Keratinocyte (primary cell): Measurements from ENCODE around the gene KIAA0825. TPM values are rescaled to one million over a fixed set of nuclear protein-coding genes. Genes with fewer than 3 reads are reported as not detected.

Experiments used
- DNase-seq: peaks from one replicate; pipeline ENCODE4 v3.0.0-alpha.2; 2011; ENCODE audit warnings: low read depth, missing footprints, low spot score
- FAIRE-seq: peaks from 2 replicates; lab custom pipeline; 2011; peaks lifted over from hg19 to GRCh38; lab: Jason Lieb, UNC
- H2AFZ ChIP-seq: 2 replicates; pipeline ENCODE4 v1.6.0; 2012; ENCODE audit warnings: low read length, control low read depth, inconsistent platforms; ENCODE audit not compliant: control insufficient read depth
- H3K27ac ChIP-seq: 2 replicates; pipeline ENCODE4 v1.5.1; 2011; ENCODE audit warnings: low read length; ENCODE audit not compliant: control insufficient read depth, insufficient read depth
- H3K27me3 ChIP-seq: 3 replicates; pipeline ENCODE4 v1.6.0; 2011; ENCODE audit warnings: low read length; ENCODE audit not compliant: control insufficient read depth, insufficient read depth; ENCODE audit errors: extremely low read depth
- H3K36me3 ChIP-seq, 2 experiments: 2 replicates in 1 of 2; 3 replicates in 1 of 2; pipeline ENCODE4 v1.5.1; 2011; ENCODE audit warnings: low read length in 2 of 2, mild to moderate bottlenecking in 1 of 2; ENCODE audit not compliant: control insufficient read depth in 2 of 2, insufficient read depth in 2 of 2; ENCODE audit errors: extremely low read depth in 1 of 2
- H3K4me1 ChIP-seq: 3 replicates; pipeline ENCODE4 v1.5.1; 2011; ENCODE audit warnings: low read length; ENCODE audit not compliant: control insufficient read depth, insufficient read depth; ENCODE audit errors: extremely low read depth
- H3K4me2 ChIP-seq: 3 replicates; pipeline ENCODE4 v1.6.0; 2011; ENCODE audit warnings: low read depth, low read length; ENCODE audit not compliant: control insufficient read depth, insufficient read depth; ENCODE audit errors: extremely low read depth
- H3K4me3 ChIP-seq, 3 experiments: fragments of 200-600 bp in 1 of 3; sonication (generic) in 1 of 3; 2 replicates in 2 of 3; 3 replicates in 1 of 3; pipeline ENCODE4 v1.5.1; 2011 to 2016; ENCODE audit warnings: low read length in 3 of 3, mild to moderate bottlenecking in 3 of 3, control low read depth in 2 of 3, inconsistent platforms in 1 of 3, low read depth in 1 of 3, mixed read lengths in 1 of 3, mixed run types in 1 of 3, moderate library complexity in 1 of 3; ENCODE audit not compliant: control insufficient read depth in 2 of 3, insufficient read depth in 2 of 3; ENCODE audit errors: extremely low read depth in 1 of 3
- H3K79me2 ChIP-seq: 2 replicates; pipeline ENCODE4 v1.6.0; 2012; ENCODE audit warnings: low read length; ENCODE audit not compliant: control insufficient read depth, insufficient read depth
- H3K9ac ChIP-seq: 3 replicates; pipeline ENCODE4 v1.6.0; 2011; ENCODE audit warnings: low read length; ENCODE audit not compliant: control insufficient read depth, insufficient read depth; ENCODE audit errors: extremely low read depth
- H3K9me1 ChIP-seq: 3 replicates; pipeline ENCODE4 v1.6.0; 2011; ENCODE audit warnings: low read length; ENCODE audit not compliant: control insufficient read depth, insufficient read depth; ENCODE audit errors: extremely low read depth
- H3K9me3 ChIP-seq: 2 replicates; pipeline ENCODE4 v1.5.1; 2012; ENCODE audit warnings: low read depth, low read length; ENCODE audit not compliant: control insufficient read depth
- H4K20me1 ChIP-seq: 3 replicates; pipeline ENCODE4 v1.6.0; 2011; ENCODE audit warnings: low read length; ENCODE audit not compliant: control insufficient read depth, insufficient read depth; ENCODE audit errors: extremely low read depth
- EZH2 ChIP-seq: IDR thresholded peaks from one replicate; pipeline ENCODE4 v1.6.1; 2012; ENCODE audit warnings: inconsistent platforms, mild to moderate bottlenecking, low read length, moderate library complexity
- dilution Hi-C: fragments of 300-500 bp; cut with MboI; formaldehyde crosslinking; loops from one replicate; pipeline ENCODE4 v1.7.0; 2020; ENCODE audit warnings: low sequenced_read_pairs; ENCODE audit not compliant: extremely low pct_ligation_motif_present
- polyA plus RNA-seq, 5 experiments: library from polyadenylated mRNA; depleted of rRNA in 3 of 5; stranded (reverse) in 3 of 5; stranded (forward) in 1 of 5; unstranded in 1 of 5; fragments of >200 nt; gene quantifications; 1 replicate in 1 of 5; 2 replicates in 3 of 5; 3 replicates in 1 of 5; pipeline versions ENCODE4 v1.2.1 to v1.2.3, GENCODE V29; 2011 to 2012; ENCODE audit warnings: missing spikeins in 2 of 5, low read depth in 1 of 5, low replicate concordance in 1 of 5
- TF ChIP-seq, protein P1 (sequence below), 3 experiments: IDR thresholded peaks in 1 of 3; conservative IDR thresholded peaks in 1 of 3; optimal IDR thresholded peaks in 1 of 3; 2 replicates in 2 of 3; 3 replicates in 1 of 3; pipeline versions ENCODE3 to v1.5.1; 2011; ENCODE audit warnings: low read length in 3 of 3, mild to moderate bottlenecking in 3 of 3, moderate library complexity in 2 of 3, control low read depth in 1 of 3, inconsistent platforms in 1 of 3; ENCODE audit not compliant: insufficient read depth in 2 of 3; ENCODE audit errors: extremely low read depth in 1 of 3

The KIAA0825 gene
- polyA plus RNA-seq, 1 donor (not counting 4 experiments of a cell fraction or from before 2014, with no cell fraction given) = 1.2 TPM

DNA sequence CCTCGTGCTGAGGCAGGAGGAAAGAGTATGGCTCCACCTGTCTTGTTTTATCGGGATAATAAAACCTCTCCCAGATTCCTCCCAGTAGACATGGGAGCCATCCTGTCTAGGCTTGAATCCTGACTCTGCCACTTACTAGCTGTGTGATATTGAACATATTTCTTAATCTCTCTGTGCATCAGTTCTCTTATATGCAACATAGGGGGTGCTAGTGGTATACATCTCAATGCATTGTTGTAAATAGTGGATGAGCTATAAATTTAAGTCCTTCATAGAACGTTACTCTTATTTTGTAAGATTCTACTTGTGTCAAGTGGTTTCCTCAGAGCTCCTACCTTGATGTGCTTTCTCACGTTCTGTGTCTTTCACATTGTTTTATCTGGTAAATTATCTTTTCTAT, 459.3 kb downstream of the KIAA0825 start:
- H3K36me3 ChIP-seq = no peaks in the 10 kb centered on the region
- no peaks in the 10 kb centered on the region for H3K79me2 ChIP-seq
- no peaks in the 10 kb centered on the region for H3K4me1 ChIP-seq
- no peak overlapping the region for H3K9ac ChIP-seq
- no peak overlapping the region for H2AFZ ChIP-seq
- no peak for FAIRE-seq
- no peaks in the 10 kb centered on the region for H3K9me1 ChIP-seq
- dilution Hi-C loops = no loop called here
- H3K9me3 ChIP-seq = no peaks in the 10 kb centered on the region
- DNase-seq = no peak
- no peak overlapping the region for H3K4me3 ChIP-seq
- no peak overlapping the region for H3K27ac ChIP-seq
- H3K4me2 ChIP-seq = no peak overlapping the region
- no peaks in the 10 kb centered on the region for H4K20me1 ChIP-seq
- H3K27me3 ChIP-seq = no peaks in the 10 kb centered on the region
- TF ChIP-seq, protein P1, sequence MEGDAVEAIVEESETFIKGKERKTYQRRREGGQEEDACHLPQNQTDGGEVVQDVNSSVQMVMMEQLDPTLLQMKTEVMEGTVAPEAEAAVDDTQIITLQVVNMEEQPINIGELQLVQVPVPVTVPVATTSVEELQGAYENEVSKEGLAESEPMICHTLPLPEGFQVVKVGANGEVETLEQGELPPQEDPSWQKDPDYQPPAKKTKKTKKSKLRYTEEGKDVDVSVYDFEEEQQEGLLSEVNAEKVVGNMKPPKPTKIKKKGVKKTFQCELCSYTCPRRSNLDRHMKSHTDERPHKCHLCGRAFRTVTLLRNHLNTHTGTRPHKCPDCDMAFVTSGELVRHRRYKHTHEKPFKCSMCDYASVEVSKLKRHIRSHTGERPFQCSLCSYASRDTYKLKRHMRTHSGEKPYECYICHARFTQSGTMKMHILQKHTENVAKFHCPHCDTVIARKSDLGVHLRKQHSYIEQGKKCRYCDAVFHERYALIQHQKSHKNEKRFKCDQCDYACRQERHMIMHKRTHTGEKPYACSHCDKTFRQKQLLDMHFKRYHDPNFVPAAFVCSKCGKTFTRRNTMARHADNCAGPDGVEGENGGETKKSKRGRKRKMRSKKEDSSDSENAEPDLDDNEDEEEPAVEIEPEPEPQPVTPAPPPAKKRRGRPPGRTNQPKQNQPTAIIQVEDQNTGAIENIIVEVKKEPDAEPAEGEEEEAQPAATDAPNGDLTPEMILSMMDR (optimal IDR thresholded peaks at IDR 0.05 in 1 of 3, IDR thresholded peaks at IDR 0.05 in 1 of 3, conservative IDR thresholded peaks at IDR 0.05 in 1 of 3; ENCODE audit: extremely low read depth in 1 of 3, insufficient read depth in 2 of 3, low read length in 3 of 3) = no peak

DNA sequence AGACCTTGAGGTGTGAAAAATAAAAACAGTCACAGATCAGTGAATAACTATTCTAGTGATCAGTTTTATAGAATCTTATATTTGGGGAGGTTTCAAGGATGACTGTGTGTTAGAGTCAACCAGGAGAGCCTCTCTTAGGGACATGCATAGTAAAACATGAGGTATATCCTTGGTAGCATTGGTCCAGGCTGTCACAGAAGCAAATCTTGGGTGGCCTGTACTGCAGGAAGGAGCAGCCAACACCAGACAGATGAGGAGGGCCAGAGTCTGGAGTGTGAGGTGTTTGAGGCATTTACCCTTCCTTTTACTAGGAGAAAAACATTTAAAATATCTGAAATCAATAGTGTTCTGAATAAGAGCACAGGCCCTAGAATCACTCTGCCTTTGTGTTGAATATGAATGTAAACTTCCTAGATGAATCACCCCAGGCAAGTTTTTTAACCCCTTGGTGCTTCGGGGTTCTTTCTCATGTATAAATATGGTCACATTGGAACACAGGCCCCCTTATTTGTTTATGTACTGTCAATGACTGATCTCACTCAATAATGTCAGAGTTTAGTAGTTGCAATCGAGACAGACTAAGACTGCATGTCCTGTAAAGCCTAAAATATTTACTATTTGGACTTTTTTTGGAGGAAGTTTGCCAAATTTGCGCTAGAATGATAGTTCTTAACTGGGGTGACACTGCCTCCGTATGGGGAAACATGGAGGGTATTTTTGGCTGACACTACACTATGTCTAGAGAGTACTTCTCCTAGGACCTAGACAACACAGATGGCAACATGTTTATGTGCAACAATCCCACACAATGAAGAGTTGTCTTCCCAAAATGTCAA, 460.5 kb downstream of the KIAA0825 start:
- DNase-seq = no peak
- Histone ChIP-seq H3K36me3 (no peaks in the 10 kb centered on the region), H3K27me3 (no peaks in the 10 kb centered on the region), H3K27ac (no peak overlapping the region), H2AFZ (no peak overlapping the region), H3K4me2 (no peak overlapping the region), H3K79me2 (no peaks in the 10 kb centered on the region), H3K9me1 (no peaks in the 10 kb centered on the region), H3K4me1 (no peaks in the 10 kb centered on the region), H3K9ac (no peak overlapping the region), H3K4me3 (no peak overlapping the region), H3K9me3 (no peaks in the 10 kb centered on the region), H4K20me1 (no peaks in the 10 kb centered on the region)
- TF ChIP-seq EZH2 = no peak
- TF ChIP-seq, protein P1 (optimal IDR thresholded peaks at IDR 0.05 in 1 of 3, IDR thresholded peaks at IDR 0.05 in 1 of 3, conservative IDR thresholded peaks at IDR 0.05 in 1 of 3; ENCODE audit: extremely low read depth in 1 of 3, insufficient read depth in 2 of 3, low read length in 3 of 3) = no peak
- FAIRE-seq = no peak
- dilution Hi-C loops = no loop called here
